Left lung (tissue), 10 donors: ENCODE results near the gene SLC6A7. TPM values are rescaled to one million over a fixed set of nuclear protein-coding genes. Genes with fewer than 3 reads are reported as not detected.

Experiments used
- ATAC-seq: fragments of 200-7000 bp; cut with Tn5 transposase; one replicate; pipeline ENCODE4 v1.9.1; 2020; ENCODE audit warnings: moderate library complexity
- DNase-seq, 4 donors: peaks; one replicate each; pipeline ENCODE4 v3.0.0-alpha.2; 2013 to 2020
- H3K27ac ChIP-seq, 2 donors: fragments of 200-600 bp; sonication (generic) in 1 of 2; one replicate each; pipeline versions ENCODE4 v1.5.0 to v1.8.0; 2020 to 2021
- H3K27me3 ChIP-seq, 2 donors: fragments of 200-600 bp; sonication (generic) in 1 of 2; one replicate each; pipeline versions ENCODE4 v1.5.0 to v1.8.0; 2020 to 2021
- H3K36me3 ChIP-seq, 2 donors: fragments of 200-600 bp; sonication (generic) in 1 of 2; one replicate each; pipeline versions ENCODE4 v1.5.0 to v1.8.0; 2020 to 2021
- H3K4me1 ChIP-seq, 2 donors: fragments of 200-600 bp; one replicate each; pipeline ENCODE4 v1.8.0; 2021
- H3K4me3 ChIP-seq, 2 donors: fragments of 200-600 bp; sonication (generic) in 1 of 2; one replicate each; pipeline versions ENCODE4 v1.5.0 to v1.8.0; 2020 to 2021; ENCODE audit warnings: mild to moderate bottlenecking in 1 of 2
- H3K9me3 ChIP-seq, 2 donors: fragments of 200-600 bp; sonication (generic) in 1 of 2; one replicate each; pipeline versions ENCODE4 v1.5.0 to v1.8.0; 2020 to 2021
- CTCF ChIP-seq, 2 donors: fragments of 200-600 bp; sonication (generic) in 1 of 2; IDR thresholded peaks; one replicate each; pipeline versions ENCODE4 v1.5.0 to v1.8.0; 2021; ENCODE audit warnings: antibody characterized with exemption in 2 of 2
- intact Hi-C, 2 donors: fragments of 100-400 bp; cut with DNase I; formaldehyde crosslinking; loops; one replicate each; pipeline versions ENCODE4 v1.11.2 to v1.14.2; 2022
- polyA plus RNA-seq, 6 donors: library from polyadenylated mRNA; unstranded; fragments of 120-200 nt; gene quantifications; one replicate each; pipeline ENCODE4 v1.2.1, GENCODE V29; 2013; ENCODE audit not compliant: insufficient read length in 6 of 6
- total RNA-seq, 2 donors: library from RNA; stranded (reverse); fragmentation: NEBNext Ultra II Directional; extraction: Animal tissue kit (Norgen Biotek cat#: 25700); gene quantifications; one replicate each; pipeline ENCODE4 v1.2.1, GENCODE V29; 2021
- donor health status: DM: no; HTN: yes; CAD: no.
- donor health status: DM: no; HTN: no; CAD: no.

The SLC6A7 gene
- total and polyA plus RNA-seq, 8 donors, result 0.13 TPM; not detected in 7

- no peaks in the 10 kb centered on the region for H3K36me3 ChIP-seq
- no peak overlapping the region for H3K4me3 ChIP-seq
- no peaks in the 10 kb centered on the region for H3K4me1 ChIP-seq
- ATAC-seq (no peak), DNase-seq (peak in 1 of 4 donors; percentile 40)
- no peak overlapping the region for H3K27ac ChIP-seq
- H3K27me3 ChIP-seq, result peaks cover 0 to 11% of the 10 kb centered on the region in 2 donors
- intact Hi-C loops, result no loop called here
- no peaks in the 10 kb centered on the region for H3K9me3 ChIP-seq
- no peak for TF ChIP-seq CTCF (IDR thresholded peaks at IDR 0.05)
Measured at GRCh38 chr5:150248946-150249345, 59.1 kb downstream of the SLC6A7 start.

DNA sequence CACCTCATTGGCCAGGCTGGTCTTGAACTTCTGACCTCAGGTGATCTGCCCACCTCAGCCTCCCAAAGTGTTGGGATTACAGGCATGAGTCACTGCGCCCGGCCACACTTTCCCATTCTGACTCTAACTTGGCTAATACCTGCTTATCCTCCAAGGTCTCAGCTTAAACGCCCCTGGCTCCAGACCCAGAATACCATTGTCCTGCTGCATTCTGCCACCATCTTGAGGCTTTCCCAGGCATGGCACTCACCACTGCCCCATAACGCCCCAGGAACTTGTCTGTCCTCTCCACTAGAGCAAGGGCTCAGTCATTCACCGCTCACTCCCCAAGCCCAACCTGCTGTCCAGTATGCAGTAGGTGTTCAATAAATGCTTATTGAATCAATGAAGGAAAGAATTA is 59.9 kb downstream of the SLC6A7 start:
- Histone ChIP-seq H3K4me3 (no peak overlapping the region), H3K9me3 (no peaks in the 10 kb centered on the region), H3K27ac (no peak overlapping the region), H3K4me1 (no peaks in the 10 kb centered on the region), H3K27me3 (peaks cover 0 to 11% of the 10 kb centered on the region in 2 donors), H3K36me3 (no peaks in the 10 kb centered on the region)
- ATAC-seq (no peak), DNase-seq (no peak)
- TF ChIP-seq CTCF (IDR thresholded peaks at IDR 0.05), result no peak
- intact Hi-C loops, result no loop called here

- intact Hi-C loops, result no loop called here
- TF ChIP-seq CTCF (IDR thresholded peaks at IDR 0.05), result no peak
- Histone ChIP-seq H3K4me3 (no peak overlapping the region), H3K36me3 (no peaks in the 10 kb centered on the region), H3K27ac (no peak overlapping the region), H3K9me3 (no peaks in the 10 kb centered on the region), H3K4me1 (no peaks in the 10 kb centered on the region), H3K27me3 (peaks cover 0 to 11% of the 10 kb centered on the region in 2 donors)
- ATAC-seq, result no peak
- no peak for DNase-seq
Measured at GRCh38 chr5:150251504-150251903, 61.6 kb downstream of the SLC6A7 start.

GRCh38 chr5:150252489-150252888 is 62.6 kb downstream of the SLC6A7 start:
- TF ChIP-seq CTCF (IDR thresholded peaks at IDR 0.05), result no peak
- ATAC-seq (peak; percentile 82), DNase-seq (no peak)
- H3K36me3 ChIP-seq, result no peaks in the 10 kb centered on the region
- no peak overlapping the region for H3K27ac ChIP-seq
- intact Hi-C loops, result no loop called here
- no peaks in the 10 kb centered on the region for H3K9me3 ChIP-seq
- no peak overlapping the region for H3K4me3 ChIP-seq
- H3K27me3 ChIP-seq, result peaks cover 0 to 11% of the 10 kb centered on the region in 2 donors
- H3K4me1 ChIP-seq, result no peaks in the 10 kb centered on the region

- Histone ChIP-seq H3K36me3 (no peaks in the 10 kb centered on the region), H3K4me1 (no peaks in the 10 kb centered on the region), H3K4me3 (no peak overlapping the region), H3K9me3 (no peaks in the 10 kb centered on the region), H3K27me3 (peaks cover 0 to 11% of the 10 kb centered on the region in 2 donors), H3K27ac (no peak overlapping the region)
- no peak for DNase-seq
- intact Hi-C loops, result no loop called here
- TF ChIP-seq CTCF (IDR thresholded peaks at IDR 0.05), result no peak
- ATAC-seq, result no peak
Measured at GRCh38 chr5:150253416-150254208, 63.8 kb downstream of the SLC6A7 start.
